Activated CD4-positive, alpha-beta T cell treated with anti-CD3 and anti-CD28 coated beads, Interleukin-2, amount 50 U/mL, for 48 hours (primary cell): ENCODE data around the gene KIF3B.
"Not testable (repeated sequence)": the region's sequence is repeated elsewhere in the genome, so short reads cannot be mapped to it uniquely, and the experiment has no call there.

Experiments used
- DNase-seq, 2 experiments: peaks; one replicate each; pipeline ENCODE4 v3.0.0-alpha.2; 2020

Gene KIF3B

DNA sequence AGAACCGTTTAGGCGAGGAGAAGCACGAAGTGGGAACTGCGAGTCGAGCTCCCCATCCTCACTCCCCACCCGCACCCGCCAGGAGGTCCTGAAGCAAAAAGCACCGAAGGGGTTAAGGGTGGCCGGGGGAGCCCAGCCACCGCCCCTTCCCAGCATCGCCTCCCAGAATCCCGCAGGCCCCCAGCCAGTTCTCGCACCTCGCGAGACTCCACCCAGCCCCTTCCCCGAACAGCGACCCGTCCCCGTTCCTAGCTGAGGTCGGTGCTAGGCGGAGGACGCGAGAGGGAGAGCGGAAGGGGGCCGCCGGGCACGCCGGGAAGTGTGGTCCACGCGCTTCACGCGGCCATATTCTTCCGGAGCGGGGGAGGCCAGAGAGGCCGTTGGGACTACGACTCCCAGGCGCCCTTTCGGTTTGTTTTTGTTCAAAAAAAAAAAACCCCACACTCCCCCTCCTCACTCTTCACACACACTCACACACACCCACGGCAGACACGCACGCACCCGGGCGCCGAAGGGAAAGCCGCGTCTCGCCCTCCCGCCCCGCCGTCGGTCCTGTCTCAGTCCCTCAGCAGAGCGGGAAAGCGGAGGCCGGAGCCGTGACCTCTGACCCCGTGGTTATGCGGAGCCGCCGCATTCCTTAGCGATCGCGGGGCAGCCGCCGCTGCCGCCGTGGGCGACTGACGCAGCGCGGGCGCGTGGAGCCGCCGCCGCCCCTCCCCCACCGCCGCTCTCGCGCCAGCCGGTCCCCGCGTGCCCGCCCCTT lies 80.6 kb downstream of the KIF3B start, which contains the start of gene ASXL1:
Gene ASXL1 (plus strand): TSS at position 463 of the 763 bp plus-strand sequence. CDS start 445 bp downstream, outside the sequence.
- DNase-seq = peak; percentile 94 to 96

GRCh38 chr20:32358632-32358882 lies 81.1 kb downstream of the KIF3B start:
- no peak for DNase-seq

DNA sequence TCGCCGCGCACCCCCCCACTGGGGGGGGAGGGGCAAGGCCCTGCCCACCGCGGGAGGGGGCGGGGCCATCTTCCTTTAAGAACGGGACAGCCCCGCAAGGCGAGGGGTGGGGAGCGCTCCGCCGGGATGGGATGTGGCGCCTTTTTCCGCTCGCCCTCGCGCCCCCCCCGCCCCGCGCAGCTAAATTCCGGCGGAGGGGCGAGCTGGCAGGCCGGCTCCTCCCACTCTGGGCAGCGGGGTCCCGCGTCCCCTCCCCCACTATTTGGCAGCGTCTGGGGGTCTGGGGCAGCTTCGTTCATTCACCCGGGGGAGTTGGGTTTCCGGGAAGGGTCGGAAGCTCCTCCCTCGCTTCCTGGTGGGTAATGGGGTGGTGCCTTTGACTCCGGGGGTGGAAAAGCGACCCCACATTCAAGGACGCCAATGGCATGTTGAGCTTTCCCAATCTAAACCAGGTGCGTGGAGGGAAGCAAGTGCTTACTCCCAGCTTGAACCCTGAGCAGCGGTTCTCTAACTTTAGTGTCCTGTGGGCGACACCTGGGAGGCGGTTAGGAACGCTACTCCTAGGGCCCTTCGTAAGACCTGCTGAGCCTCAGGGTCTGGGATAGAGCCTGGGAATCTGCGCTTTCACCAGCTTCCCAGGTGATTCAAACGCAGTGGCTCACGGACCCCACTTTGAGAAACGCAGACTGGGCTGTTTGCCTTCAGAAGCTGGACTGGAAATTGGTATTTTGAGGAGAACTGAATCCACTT lies 81.6 kb downstream of the KIF3B start:
- peak; percentile 79 to 83 for DNase-seq

- DNase-seq = no peak
These were observed 82.3 kb downstream of the KIF3B start for GRCh38 chr20:32359633-32360332.

DNA sequence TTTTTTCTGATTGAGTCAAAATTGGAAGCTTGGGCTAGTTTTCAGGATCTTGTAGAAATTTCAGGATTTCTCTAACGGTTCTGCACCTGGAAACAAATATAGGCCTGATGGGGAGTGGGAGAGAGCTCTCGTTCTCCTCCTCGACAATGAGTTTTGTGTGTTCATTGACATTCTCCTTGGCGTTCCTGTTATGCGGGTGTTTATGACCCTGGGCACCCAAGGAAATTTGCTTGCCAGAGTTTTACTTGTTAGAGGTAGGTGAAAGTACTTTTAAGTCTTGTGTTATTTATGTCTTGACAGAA lies 82.8 kb downstream of the KIF3B start:
- DNase-seq = no peak

- no peak for DNase-seq
These were observed 85.5 kb downstream of the KIF3B start for GRCh38 chr20:32362901-32363364.

DNA sequence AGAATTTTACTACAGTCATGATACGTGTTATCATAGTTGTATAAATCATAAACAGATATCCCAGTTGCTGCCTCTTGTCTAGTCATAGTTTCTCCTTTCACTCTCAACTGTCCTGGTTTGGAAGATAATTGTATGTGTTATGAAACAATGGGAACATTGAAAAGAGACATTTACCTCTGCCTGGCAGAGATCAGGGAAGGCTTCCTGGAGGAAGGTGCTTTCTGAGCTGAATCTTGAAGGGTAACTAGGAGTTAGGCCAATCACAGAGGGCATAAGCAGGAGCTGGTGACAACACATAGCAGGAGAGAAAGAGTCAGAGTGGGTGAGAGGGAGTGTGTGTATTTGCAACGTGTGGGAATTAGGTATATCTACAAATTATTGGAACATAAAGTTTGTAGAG lies 86.0 kb downstream of the KIF3B start:
- no peak for DNase-seq

- no peak for DNase-seq
These were observed 87.2 kb downstream of the KIF3B start for GRCh38 chr20:32364554-32365208.

DNA sequence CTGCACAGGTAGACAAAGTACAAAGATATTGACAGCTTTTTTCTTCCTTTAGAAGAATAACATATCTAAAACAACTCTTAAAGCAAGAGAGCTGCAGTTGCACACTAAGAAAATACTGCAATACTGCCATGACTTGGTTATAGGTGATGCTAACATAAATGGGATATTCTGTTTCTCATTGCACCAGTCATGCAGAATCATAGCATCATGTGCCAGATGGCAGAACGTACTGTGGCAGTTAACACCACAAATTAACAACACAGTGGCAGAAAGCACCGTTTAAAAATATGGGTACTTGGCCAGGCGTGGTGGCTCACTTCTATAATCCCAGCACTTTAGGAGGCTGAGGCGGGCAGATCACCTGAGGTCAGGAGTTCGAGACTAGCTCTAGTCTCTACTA lies 88.1 kb downstream of the KIF3B start:
- DNase-seq = no peak

- no peak for DNase-seq
These were observed 88.9 kb downstream of the KIF3B start for GRCh38 chr20:32366380-32366779.

GRCh38 chr20:32368323-32368722 lies 90.9 kb downstream of the KIF3B start:
- DNase-seq = no peak

- no peak for DNase-seq
These were observed 91.5 kb downstream of the KIF3B start for GRCh38 chr20:32368925-32369324.

- DNase-seq = no peak
These were observed 93.4 kb downstream of the KIF3B start for GRCh38 chr20:32370897-32371296.

DNA sequence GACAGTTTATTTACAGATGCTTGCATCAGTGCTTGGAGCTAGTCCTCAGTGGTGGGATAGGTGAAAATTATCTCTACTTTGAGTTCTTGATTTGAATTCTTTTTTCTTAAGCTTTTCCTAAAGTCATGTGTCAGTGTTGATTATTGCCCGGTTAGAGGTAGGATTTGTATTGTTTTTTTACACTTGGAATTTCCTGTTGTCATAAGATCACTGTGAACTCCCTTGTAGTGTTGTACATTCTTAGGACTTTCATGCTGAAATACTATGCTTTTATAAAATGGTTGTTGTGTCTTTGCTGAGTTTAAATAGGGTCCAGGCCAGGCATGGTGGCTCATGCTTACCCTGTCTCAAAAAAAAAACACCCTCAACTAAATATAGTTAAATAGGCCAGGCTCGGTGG lies 101.0 kb downstream of the KIF3B start:
- no peak for DNase-seq

DNA sequence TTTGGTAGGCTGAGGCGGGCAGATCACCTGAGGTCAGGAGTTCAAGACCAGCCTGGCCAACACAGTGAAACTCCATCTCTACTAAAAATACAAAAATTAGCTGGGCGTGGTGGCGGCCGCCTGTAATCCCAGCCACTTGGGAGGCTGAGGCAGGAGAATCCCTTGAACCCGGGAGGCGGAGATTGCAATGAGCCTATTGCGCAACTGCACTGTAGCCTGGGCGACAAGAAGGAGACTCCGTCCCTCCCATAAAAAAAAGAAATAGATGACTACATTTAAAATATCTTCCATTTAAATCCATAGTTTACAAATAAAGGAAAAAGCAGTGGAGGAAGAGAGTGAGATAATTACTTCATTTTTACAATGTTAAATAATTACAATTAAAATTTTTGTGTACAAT lies 102.6 kb downstream of the KIF3B start:
- not testable (repeated sequence) for DNase-seq

DNA sequence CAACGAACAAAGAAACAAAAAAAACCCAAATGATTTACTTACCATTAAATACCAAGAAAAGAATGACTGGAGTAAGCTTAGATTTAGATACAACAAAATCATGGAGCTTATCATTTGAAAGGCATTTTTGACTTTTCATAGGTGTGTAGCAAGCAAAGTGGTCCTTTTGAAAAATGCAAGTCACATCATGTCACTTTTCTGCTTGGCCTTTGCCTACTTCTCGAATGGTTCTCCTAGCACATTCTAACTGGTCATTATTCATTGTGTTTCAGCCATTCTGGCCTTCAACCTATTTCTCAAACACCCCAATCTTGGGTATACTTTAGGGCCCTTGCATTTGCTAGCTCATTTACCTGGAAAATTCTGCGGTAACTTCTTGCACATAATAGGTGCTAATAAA lies 103.3 kb downstream of the KIF3B start:
- no peak for DNase-seq

- no peak for DNase-seq
These were observed 104.9 kb downstream of the KIF3B start for GRCh38 chr20:32382102-32382950.

- DNase-seq = not testable (repeated sequence)
These were observed 106.0 kb downstream of the KIF3B start for GRCh38 chr20:32383441-32383840.
